ENCODE results near the gene MTUS2.
A peak's percentile ranks its signal among the peaks of the same experiment; 100 is the strongest.

The MTUS2 gene

DNA sequence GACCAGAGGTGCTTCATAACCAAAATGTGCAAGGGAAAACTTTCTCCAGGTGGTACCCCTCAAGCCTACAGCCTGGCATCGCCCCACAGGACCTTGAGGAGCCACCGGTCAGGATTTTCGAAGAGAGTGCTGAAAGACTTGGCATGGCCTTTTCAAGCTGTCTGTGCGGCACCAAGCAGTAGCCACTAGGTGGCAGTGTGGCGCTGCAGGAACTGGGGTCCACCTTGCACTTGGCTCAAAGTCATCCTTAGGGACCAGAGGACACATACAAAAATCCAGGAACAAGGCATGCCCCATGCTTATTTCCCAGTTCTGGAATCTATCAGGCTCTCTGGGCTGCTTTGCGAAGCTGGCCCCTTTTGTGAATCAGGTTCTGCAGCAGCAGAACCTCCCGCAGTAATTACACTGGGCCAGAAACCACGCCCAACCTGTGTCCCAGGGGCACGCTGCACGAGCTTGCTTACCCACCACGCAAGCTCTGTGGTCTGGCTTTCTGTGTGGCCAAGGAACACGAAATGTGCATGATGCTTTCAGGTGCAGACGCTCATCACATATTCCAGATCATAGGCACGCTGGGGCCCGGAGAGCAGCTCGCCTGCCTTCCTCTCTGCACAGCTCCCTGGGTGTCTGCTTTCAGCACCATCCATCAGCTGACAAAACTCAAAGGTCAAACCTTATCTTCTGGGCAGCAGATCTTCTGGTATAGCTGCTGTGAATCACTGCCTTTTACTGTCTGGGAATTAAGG is 688.2 kb downstream of the MTUS2 start:
- DNase-seq (ENCODE audit: low spot score) = peak; percentile 80

DNA sequence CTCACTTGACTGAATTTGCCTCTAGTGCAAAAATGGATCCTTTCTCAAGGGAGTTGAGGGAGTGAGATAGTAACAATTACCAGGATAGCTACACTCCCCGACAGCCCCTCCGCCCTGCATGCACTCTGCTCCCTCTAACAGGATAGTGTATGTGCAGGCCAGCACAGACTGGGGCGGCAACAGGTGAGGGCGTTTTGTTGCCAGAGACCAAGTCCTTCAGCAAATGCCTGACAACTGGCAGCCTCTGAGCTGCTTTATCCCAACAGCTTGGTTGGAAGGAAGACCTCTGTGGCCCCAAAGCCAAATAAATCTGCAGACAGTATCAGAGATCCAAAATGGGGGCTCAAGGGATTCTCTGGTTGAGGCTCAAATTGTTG is 688.7 kb downstream of the MTUS2 start:
- DNase-seq (ENCODE audit: low spot score) = no peak

DNA sequence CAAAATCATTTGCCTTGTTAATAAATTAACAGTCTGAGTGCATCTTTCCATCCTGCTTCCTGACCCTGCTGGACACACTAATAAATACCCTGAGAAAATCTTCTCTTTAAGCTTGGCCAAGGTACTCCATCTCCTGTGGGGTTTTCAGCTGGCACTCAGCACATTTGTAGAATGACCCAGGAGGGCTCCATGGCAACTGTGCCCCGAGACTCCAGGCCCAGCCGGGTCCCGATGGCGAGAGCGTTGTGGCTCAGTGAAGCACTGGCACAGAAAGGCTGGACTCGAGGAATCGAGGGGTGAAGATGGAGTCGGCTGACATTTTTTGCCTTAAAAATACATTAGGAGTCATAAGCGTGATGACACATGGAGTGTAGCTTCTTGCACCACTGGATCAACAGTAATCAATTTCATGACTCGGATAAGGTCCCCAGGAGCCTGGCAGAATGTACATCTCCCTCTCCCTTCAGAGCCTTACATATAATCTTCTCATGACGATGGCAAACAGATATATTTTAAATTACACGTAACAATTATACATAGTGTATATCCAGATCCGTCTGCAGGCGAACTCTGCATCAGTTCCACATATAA is 690.0 kb downstream of the MTUS2 start:
- no peak for DNase-seq (ENCODE audit: low spot score)

DNA sequence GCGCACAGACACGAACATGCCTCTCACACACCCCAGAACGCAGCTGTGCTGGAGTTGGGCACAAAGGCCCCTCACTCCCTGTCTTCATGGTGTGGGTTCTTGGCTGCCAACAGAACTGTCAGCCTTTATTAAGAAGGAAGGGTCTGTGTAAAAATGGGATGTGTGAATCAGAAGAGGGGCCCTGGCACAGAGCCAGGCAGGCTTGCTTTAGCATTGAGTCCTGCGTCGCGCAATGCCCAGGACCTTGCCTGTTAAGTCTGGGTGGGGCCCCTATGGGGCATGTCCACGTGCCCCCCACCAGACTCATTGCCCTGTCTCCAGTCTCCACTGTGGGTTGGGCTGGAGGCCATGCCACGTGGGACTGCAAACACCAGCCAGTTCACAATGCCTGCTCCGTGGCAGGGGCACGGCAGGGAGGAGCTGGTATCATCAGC is 690.5 kb downstream of the MTUS2 start:
- no peak for DNase-seq (ENCODE audit: low spot score)

DNA sequence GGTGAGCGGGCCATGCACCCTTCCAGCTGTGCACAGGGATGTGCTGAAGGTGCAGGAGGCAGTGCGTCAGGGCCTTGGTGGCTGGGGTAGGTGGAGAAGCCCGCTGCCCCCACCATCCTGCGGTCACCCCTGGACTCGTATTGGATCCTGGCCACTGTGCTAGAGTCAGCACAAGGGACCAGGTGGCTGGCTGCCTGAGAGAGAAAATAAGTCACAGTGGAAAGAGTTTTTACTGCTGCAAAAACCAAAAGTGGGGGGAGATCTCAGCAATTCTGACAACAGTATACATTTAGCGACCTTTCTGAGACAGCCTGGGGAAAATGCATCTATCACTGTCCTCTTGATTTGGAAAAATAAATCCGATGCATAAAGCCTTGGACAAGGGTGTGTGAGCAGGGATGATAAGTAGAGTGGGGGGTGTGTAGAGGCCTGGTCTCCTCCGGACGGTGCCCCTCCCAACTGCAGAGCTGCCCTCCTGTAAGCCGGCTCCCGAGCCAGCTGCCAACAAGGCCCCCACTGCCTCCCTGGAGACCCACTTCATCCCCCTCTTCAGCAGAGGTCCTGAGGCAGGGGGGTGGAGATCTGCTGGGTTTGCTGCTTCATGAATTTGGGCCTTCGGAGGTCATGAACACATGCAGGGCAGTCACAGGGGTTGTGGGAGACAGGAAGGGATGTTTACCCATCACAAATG is 691.1 kb downstream of the MTUS2 start:
- no peak for DNase-seq (ENCODE audit: low spot score)

DNA sequence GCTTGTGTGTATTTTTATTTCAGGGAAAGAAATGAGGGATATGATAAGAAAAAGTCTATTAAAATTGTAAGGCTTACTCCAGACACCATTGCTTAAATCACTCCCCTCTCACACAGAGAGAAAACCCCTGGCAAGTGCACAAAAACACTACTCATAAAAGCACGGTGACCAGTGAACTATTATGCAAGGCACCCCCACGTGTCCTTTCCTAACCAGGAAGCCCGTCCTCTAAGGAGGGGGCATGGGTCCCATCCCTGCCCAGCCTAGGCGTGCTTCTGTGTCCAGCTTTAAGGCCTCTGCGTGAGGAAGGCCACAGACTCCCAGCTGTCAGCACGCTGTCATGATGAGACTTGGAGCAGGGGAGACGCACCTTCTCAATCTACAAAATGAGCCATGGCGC is 691.8 kb downstream of the MTUS2 start:
- no peak for DNase-seq (ENCODE audit: low spot score)

DNA sequence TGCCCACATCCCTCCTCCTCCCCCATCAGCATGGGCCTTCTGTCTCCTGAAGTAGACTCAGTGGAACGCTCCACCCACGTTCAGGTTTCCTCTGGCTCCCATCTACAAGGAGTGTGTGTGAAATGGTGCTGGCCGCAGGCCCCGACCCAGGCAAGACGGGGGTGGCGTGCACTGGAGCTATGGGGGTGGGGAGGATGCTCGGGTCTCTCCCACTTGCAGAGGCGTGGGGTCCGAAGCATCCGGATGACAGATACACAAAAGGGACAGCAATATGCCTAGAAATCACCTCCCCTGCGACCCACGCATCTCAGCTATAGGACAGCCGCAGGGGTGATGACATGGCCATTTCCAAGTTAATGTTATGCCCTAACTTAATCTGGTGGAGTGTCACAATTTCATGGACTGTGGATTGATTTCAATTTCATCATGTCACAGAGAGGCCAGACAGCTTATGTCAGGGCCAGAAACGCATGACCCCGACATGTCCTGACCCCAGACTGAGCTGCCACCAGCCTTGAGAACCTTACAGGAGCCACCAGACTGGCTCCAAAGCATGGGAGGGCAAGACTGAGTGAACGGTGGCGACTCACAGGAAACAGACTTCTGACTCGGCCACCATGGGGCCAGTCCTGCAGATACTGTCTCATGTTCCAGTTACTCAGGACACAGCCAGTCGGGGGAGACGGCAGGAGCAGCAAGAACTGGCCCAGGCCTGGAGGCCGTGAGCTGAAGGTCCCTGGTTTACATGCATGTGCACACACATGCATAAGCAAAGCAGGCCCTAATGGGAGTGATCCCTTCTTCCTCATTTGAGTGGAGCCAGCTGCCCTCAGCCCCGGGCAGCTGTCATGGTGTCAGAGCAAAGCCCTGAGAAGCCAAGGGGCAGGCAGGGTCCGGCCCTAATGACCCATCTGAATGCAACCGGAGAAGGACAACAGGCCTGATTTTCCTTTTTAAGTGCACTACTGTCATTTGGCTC is 693.2 kb downstream of the MTUS2 start:
- DNase-seq (ENCODE audit: low spot score) = no peak

DNA sequence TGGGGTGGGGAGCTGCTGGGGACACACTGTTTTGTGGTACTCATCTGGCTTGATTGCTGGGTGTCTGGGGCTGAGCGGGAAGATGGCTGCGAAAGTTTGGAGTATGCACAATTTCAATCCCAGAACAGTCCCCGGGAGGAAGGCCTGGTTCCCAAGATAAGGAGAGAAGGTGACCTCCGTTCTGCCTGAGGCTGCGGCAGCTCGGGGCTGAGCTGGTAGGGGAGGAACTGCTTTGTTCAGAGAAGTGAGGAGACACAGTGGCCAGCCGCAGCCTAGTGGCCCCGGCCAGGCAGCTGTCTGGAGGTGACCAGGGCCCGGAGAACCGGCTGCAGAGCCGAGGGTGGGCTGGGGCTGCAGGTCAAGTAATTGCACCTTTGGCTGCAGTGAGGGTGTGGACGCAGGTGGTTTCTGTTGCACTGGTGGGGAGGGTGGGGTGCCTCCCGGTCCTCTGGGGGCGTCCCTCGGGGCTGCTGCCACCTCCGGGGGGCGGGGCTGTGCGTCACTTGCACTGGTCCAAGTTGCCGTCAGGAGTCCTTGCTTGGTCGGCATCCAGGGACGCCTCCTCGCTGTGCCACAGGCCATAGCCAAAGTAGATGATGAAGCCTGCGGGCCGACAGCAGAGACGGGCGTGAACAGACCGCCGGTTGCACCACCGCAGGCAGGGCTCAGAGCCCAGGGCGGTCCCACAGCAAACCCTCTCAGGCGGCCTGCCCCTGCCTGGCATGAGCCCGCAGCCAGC is 694.0 kb downstream of the MTUS2 start:
- DNase-seq (ENCODE audit: low spot score) = no peak

DNA sequence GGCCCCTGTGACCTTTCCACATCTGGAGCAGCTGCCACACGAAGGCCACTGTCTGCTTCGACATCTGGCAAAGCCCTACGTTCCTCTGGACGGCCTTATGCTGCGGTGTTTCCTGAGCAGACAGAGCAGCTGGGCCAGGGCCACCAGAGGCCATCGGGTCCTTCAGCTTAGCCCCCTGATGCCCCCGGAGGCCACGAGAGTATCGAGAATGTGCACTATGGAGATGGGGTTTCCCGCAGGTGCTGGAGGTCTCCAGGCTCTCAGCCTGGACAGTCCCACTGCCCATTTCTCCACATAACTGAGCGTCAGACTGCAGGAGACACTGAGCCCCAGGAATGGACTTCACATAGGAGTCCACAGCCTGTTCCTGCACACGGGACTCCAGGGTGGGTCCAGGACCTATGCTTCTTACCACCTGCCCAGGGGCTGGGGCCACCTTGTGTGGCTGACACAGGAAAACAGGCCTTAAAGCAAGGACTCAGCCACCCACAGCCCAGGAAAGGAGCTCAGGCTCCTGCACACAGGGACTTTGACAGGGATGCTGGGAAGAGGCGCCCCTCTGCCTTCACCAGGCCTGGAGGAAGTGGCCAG is 694.7 kb downstream of the MTUS2 start:
- DNase-seq (ENCODE audit: low spot score) = no peak

DNA sequence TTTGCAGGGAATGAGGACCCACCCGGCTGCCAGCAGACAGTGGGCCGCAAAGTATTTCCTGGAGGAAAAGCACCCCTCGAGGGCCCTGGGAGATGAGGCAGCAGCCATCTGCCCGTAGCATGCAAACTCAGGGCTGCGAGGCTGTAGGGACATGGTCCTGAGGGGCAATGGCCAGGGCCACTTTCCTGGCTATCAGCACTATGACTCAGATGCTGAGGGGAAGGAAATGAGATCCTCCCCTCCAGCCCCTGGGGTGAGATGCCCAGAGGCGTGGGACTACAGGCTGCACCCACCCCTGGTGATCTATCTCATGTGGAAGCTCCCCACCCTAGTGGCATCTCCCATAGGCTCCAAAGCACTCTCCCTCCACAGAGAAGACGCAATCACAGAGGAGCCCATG is 695.2 kb downstream of the MTUS2 start:
- no peak for DNase-seq (ENCODE audit: low spot score)

DNA sequence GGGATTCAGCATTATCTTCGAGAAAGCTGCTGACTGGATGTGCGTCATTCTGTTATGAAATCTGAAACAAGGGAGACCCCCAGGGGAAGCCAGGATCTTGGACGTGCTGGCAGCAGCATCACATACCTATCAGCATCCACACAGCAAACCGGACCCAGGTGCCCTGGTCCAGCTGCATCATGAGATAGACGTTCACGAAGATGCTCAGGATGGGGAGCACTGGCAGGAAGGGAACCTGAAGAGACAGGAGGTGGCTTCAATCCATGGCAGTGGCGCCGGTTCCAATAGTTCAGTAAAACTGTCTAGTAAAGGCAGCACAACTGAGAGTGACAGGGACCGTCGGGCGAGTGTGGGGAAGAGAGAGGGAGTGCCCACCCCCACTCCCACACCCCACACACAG is 695.9 kb downstream of the MTUS2 start:
- no peak for DNase-seq (ENCODE audit: low spot score)

DNA sequence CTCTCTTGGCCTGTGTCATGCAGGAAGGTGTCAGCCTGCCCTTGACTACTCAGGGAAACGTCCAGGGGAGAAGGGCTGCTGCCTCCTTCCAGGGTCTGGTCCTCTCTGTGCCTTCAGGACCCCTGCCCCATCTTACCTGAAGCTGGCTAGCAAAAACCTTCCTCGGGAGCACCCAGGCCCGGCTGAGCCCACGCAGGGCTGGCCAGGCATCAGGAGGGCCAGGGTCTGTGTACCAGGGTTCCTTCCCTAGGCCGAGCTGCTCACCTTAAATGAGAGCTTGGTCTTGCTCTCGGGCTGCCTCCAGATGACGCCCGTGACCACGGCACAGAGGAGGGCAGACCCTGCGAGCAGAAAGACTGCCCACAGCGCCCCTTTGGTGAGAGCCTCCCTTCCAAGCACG is 696.7 kb downstream of the MTUS2 start:
- no peak for DNase-seq (ENCODE audit: low spot score)

DNA sequence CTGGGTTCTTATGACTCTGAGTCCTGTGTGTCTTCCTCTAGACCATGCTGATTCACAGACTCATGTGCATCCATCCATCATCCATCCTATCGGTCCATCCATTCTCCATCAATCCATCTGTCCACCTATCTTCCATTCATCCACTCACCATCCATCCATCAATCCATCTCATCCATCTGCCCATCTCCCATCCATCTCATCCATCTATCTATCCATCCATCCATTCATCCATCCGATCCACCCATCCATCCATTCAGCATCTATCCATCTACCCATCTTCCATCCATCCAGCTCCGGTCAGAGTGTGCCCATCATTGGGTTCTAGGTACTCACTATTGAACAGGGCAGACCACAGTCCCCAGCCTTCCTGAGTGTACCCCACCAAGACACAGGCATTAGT is 699.8 kb downstream of the MTUS2 start:
- no peak for DNase-seq (ENCODE audit: low spot score)

DNA sequence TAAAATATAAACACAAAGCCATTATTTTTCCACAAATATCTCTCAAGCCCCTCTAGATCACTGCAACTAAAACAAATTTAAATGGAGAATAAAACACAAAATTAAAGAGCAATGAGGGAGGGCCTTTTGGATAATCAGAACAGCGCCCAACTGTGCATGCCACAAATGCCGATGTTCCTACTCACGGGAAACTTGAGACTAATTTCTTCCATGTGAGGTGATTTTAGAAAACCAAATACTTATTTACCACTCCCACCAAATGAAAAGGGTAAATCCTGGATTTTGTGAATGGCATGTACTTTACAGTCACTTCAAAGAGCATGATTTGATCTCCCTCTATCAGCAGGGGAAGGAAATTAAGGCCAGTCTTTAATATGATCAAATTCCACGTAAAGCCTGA is 700.5 kb downstream of the MTUS2 start:
- DNase-seq (ENCODE audit: low spot score) = no peak

DNA sequence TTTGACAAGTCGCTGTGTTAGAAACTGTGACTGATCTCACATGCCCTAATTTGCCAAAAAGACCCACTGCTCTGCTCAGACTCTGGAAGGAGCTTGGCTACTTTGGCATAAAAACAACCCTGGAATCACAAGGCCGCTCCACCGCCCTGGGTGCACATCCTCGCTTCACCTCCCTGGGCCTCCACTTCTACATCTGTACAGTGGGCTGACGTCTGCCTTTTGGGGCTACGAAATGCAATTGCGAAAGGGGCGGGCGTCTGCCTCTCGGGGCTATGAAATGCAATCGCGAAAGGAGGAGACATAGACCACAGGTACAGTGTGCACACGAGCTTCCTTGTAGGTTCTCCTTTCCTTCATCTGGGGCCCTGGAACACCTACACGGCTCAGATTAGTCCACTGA is 701.2 kb downstream of the MTUS2 start:
- DNase-seq (ENCODE audit: low spot score) = no peak

DNA sequence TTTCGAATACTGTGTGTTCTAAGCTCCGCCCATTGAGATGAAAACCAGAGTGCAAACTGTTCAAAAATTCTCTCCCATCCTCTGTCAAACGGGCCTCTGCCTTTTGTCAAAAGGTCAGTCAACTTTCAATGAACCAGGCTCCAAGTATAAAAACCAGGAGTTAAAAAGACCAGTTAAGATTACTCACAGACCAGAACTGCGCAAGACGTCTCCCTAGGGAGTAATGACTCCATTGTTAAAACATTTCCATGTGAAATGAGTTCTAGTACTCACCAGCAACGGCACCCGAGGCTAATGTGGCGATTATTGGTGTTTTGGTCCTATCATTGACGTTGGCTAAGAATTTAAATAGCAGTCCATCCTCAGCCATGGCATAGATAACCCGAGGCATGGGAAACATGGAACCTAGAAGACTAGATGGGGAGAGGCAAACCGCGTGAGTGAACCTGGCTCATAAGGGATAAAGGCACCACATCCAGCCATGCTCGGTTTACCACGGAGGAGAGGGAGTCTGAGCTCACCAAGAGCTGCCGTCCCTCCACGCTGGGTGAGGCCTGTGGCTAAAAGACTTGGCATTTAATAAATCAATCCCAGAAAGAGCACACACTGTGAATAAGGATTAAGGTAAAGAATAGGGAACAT is 702.0 kb downstream of the MTUS2 start:
- no peak for DNase-seq (ENCODE audit: low spot score)

DNA sequence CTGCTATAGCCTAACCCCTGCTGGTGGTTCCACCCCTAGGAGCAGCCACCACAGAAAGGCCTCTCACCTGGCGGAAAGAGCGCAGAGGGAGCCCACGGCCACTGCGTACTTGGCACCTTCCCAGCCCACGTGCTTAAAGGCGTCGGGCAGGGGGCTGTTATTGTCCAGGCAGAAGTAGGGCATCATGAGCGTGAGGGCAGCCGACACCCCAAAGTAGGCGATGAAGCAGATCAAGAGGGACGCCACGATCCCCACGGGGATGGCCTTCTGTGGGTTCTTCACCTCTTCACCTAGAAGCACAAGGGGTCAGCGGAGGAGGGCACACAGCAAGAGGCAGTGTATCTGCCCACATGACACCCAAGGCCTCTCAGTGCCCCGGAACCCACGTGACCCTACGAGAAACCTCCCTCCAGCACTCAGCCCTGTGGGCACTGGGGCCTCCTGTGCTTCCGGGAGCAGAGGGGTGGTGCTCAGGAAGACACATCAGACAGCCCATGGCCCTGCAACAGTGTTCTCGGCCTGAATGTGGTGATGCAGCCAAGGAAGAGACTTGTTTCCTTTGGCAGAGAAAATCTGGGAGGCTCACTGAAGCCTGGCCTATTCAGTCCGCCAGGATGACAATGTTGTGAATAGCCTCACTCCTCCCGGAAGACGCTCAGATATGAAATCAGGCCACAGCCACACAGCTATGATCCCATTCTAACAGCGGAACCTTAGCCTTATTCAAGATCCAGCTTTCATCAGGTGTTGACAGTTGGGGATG is 703.2 kb downstream of the MTUS2 start:
- DNase-seq (ENCODE audit: low spot score) = no peak

DNA sequence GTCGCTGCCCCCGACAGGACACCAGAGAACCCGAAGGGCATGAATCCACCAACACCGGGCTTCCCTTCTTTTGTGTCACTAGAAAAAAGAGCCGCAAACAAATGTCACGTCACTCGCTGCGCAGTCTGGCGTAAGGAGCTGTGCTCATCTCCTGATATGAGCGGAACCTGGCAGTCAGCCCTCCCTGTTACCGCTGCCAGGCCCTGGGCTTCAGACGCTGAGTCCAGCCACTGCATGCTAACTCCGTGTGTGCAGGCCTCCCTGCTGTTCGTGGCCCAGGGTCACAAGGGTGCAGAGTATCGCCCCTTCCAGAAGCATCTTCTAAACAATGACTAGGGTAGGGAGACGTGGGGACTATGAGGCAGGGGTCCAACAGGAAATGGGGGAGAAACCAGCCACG is 704.0 kb downstream of the MTUS2 start:
- DNase-seq (ENCODE audit: low spot score) = no peak

DNA sequence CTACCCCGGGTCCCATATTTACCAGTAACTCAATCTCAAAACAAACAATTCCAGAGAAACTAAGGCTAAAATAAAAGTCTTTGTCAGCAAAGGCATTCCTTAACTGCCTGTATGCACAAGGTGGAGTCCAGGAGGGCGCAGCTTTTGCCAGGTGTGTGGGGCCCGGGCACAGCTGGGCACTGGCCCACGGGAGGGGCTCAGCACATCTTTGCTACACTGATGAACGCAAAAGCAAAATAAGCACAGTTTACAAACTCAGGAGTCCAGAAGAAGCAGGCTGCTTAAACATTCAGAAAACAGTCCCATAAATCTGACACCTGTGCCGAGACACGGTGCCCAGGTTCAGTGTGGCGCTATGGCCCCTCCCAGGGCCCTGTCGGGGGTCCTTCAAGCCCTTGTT is 704.5 kb downstream of the MTUS2 start:
- no peak for DNase-seq (ENCODE audit: low spot score)

DNA sequence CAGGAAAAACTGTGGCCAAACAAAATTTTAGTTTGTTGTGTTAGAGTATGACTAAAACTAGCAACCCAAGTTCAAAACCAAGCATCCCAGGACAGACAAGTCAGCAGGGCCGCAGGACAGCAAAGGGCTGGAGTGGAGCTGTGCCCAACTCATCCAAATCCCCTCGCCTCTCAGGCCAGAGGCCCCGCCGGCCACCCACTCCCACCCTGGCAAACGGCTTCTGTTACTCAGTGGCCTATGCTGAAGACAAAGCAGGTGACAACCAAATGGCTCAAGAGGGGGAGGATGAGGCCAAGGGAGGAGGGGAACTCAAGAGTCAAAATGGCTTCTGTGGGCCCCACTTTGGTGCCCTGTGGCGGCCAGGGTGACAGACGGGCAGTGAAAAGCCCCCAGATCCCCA is 705.6 kb downstream of the MTUS2 start:
- no peak for DNase-seq (ENCODE audit: low spot score)
